Osteoblast (primary cell): ENCODE data around the gene CDK5RAP2. TPM values are rescaled to one million over a fixed set of nuclear protein-coding genes. Genes with fewer than 3 reads are reported as not detected.

Source experiments
- DNase-seq: peaks from one replicate; pipeline ENCODE4 v3.0.0; 2011; ENCODE audit warnings: low spot score, mixed read lengths; ENCODE audit not compliant: insufficient read length; ENCODE audit errors: missing footprints
- H2AFZ ChIP-seq: 2 replicates; pipeline ENCODE4 v1.6.0; 2011; ENCODE audit warnings: mild to moderate bottlenecking, low read length
- H3K27ac ChIP-seq: 2 replicates; pipeline ENCODE4 v1.5.1; 2011; ENCODE audit warnings: mild to moderate bottlenecking, low read depth, low read length, moderate library complexity
- H3K27me3 ChIP-seq: 2 replicates; pipeline ENCODE4 v1.6.0; 2012; ENCODE audit warnings: mild to moderate bottlenecking, control low read depth, inconsistent platforms, low read length, moderate library complexity; ENCODE audit not compliant: insufficient read depth
- H3K36me3 ChIP-seq: 2 replicates; pipeline ENCODE4 v1.5.1; 2011; ENCODE audit warnings: mild to moderate bottlenecking, low read length, control low read depth, moderate library complexity; ENCODE audit not compliant: insufficient read depth
- H3K4me1 ChIP-seq: 2 replicates; pipeline ENCODE4 v1.5.1; 2011; ENCODE audit warnings: mild to moderate bottlenecking, low read length, control low read depth, moderate library complexity; ENCODE audit not compliant: insufficient read depth
- H3K4me2 ChIP-seq: 2 replicates; pipeline ENCODE4 v1.6.0; 2011; ENCODE audit warnings: mild to moderate bottlenecking, low read length; ENCODE audit not compliant: insufficient read depth
- H3K4me3 ChIP-seq: fragments of 200-600 bp; sonication (generic); 3 replicates; pipeline ENCODE4 v1.5.1; 2012; ENCODE audit warnings: mild to moderate bottlenecking, low read length, inconsistent platforms; ENCODE audit not compliant: insufficient read depth
- H3K79me2 ChIP-seq: 2 replicates; pipeline ENCODE4 v1.6.0; 2012; ENCODE audit warnings: mild to moderate bottlenecking, low read length, control low read depth, inconsistent platforms; ENCODE audit not compliant: insufficient read depth
- H3K9me3 ChIP-seq: 2 replicates; pipeline ENCODE4 v1.5.1; 2011; ENCODE audit warnings: low read depth, low read length, control low read depth
- H4K20me1 ChIP-seq: 2 replicates; pipeline ENCODE4 v1.6.0; 2012; ENCODE audit warnings: mild to moderate bottlenecking, low read length, control low read depth; ENCODE audit not compliant: insufficient read depth
- total RNA-seq: library from RNA; depleted of rRNA; stranded (reverse); fragments of >200 nt; gene quantifications from 2 replicates; pipeline ENCODE4 v1.2.3, GENCODE V29; 2012
- TF ChIP-seq, protein P1 (sequence below): IDR thresholded peaks from 2 replicates; pipeline ENCODE4 v1.5.1; 2011; ENCODE audit warnings: mild to moderate bottlenecking, low read depth, low read length, moderate library complexity; ENCODE audit errors: extremely low read depth

CDK5RAP2 gene
- total RNA-seq, 1 donor = 59.7 TPM

DNA sequence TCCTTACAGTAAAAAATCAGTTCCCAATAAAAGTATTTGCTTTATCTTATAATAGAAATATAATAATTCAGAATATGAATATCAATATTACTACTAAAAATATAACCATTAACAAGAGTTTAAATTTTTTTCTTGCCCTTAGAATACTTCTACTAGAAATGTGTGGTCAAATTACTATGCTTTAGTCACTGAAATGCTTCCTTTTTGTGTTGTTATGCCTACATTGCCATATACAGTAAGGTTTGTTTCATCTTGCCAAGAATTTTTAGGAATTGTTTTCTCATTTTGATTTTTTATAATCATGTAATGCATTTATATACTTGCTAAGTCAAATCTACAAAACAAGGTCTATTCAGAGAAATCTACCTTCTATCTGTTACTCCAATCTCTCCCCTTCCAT, 181.7 kb downstream of the CDK5RAP2 start:
- Histone ChIP-seq H3K27ac (peak overlapping the region; percentile 86), H3K4me1 (peaks cover 90% of the 10 kb centered on the region), H2AFZ (no peak overlapping the region), H4K20me1 (no peaks in the 10 kb centered on the region), H3K9me3 (no peaks in the 10 kb centered on the region), H3K4me2 (no peak overlapping the region), H3K36me3 (peaks cover 64% of the 10 kb centered on the region), H3K27me3 (no peaks in the 10 kb centered on the region), H3K4me3 (no peak overlapping the region), H3K79me2 (peaks cover 12% of the 10 kb centered on the region)
- TF ChIP-seq, protein P1, sequence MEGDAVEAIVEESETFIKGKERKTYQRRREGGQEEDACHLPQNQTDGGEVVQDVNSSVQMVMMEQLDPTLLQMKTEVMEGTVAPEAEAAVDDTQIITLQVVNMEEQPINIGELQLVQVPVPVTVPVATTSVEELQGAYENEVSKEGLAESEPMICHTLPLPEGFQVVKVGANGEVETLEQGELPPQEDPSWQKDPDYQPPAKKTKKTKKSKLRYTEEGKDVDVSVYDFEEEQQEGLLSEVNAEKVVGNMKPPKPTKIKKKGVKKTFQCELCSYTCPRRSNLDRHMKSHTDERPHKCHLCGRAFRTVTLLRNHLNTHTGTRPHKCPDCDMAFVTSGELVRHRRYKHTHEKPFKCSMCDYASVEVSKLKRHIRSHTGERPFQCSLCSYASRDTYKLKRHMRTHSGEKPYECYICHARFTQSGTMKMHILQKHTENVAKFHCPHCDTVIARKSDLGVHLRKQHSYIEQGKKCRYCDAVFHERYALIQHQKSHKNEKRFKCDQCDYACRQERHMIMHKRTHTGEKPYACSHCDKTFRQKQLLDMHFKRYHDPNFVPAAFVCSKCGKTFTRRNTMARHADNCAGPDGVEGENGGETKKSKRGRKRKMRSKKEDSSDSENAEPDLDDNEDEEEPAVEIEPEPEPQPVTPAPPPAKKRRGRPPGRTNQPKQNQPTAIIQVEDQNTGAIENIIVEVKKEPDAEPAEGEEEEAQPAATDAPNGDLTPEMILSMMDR = no peak
- no peak for DNase-seq

DNA sequence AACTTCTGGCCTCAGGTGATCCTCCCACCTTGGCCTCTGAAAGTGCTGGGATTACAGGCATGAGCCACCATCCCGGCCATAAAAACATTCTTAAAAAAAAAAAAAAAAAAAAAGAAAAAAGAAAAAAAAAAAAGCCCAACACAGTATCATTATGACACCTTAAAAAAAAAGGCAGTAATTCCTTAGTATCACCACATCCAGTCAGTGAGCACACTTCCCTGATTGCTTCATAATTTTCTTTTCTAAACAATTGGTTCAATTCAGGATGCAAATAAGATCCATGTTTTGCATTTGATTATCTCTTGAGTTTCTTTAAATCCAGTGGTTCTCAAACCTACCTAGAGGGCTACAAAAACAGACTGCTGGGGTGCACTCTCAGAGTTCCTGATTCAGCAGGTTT, 182.5 kb downstream of the CDK5RAP2 start:
- TF ChIP-seq, protein P1 = no peak
- no peaks in the 10 kb centered on the region for H3K27me3 ChIP-seq
- no peak overlapping the region for H3K4me3 ChIP-seq
- no peak overlapping the region for H2AFZ ChIP-seq
- H3K9me3 ChIP-seq = no peaks in the 10 kb centered on the region
- H4K20me1 ChIP-seq = no peaks in the 10 kb centered on the region
- peaks cover 89% of the 10 kb centered on the region for H3K4me1 ChIP-seq
- peak overlapping the region; percentile 21 for H3K4me2 ChIP-seq
- H3K27ac ChIP-seq = peak overlapping the region; percentile 86
- H3K79me2 ChIP-seq = peaks cover 8% of the 10 kb centered on the region
- peaks cover 67% of the 10 kb centered on the region for H3K36me3 ChIP-seq
- DNase-seq = no peak

DNA sequence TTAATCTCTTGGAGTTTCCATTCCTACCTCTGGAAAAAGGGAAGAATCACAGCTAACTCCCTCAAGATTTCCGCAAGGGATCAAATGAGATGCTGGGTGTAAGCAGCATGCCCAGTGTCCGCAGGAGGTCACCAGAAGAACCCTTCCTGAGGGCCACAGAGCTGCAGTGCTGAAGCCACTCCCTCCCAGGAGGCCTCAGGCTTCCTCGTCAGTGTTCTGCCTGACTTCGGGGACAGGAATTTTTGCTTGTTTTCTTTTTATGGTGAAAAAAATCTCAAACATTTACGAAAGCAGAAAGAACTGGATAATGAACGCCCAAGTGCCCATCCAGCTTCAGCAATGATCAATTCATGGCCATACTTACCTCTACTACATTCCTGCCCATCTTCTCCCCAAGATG, 183.0 kb downstream of the CDK5RAP2 start:
- Histone ChIP-seq H3K36me3 (peaks cover 67% of the 10 kb centered on the region), H3K27me3 (no peaks in the 10 kb centered on the region), H3K4me2 (no peak overlapping the region), H2AFZ (no peak overlapping the region), H3K4me3 (no peak overlapping the region), H3K79me2 (peaks cover 4% of the 10 kb centered on the region), H3K27ac (peak overlapping the region; percentile 86), H3K9me3 (no peaks in the 10 kb centered on the region), H4K20me1 (no peaks in the 10 kb centered on the region), H3K4me1 (peaks cover 86% of the 10 kb centered on the region)
- no peak for DNase-seq
- TF ChIP-seq, protein P1 = no peak

DNA sequence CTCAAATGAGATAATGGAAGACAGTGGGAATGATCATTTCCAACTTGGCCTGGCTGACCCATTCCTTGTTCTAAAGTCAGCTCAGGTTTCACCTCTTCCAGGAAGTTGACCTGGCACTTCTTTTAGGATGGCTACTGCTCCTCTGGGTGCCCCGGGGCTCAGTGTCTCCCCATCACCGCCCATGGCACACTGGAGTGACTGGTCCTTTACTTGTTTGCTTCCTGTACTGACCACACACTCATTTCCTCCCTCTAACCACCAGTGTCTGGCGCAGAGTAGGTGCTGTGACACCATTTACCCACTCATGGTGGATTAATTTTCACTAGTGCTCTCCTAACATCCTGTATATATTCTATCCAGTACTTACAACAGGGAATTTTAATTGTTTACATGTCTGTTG, 183.5 kb downstream of the CDK5RAP2 start:
- DNase-seq = no peak
- Histone ChIP-seq H3K36me3 (peaks cover 73% of the 10 kb centered on the region), H3K4me2 (no peak overlapping the region), H3K79me2 (peaks cover 4% of the 10 kb centered on the region), H4K20me1 (no peaks in the 10 kb centered on the region), H3K4me3 (no peak overlapping the region), H3K27ac (peak overlapping the region; percentile 86), H3K27me3 (no peaks in the 10 kb centered on the region), H3K9me3 (no peaks in the 10 kb centered on the region), H2AFZ (no peak overlapping the region), H3K4me1 (peaks cover 86% of the 10 kb centered on the region)
- TF ChIP-seq, protein P1 = no peak
